ENCODE results near the gene CAPZB.

Gene CAPZB

GRCh38 chr1:19496527-19496874, 11.2 kb upstream of the CAPZB start:
- no peak for FAIRE-seq

GRCh38 chr1:19495799-19496526, 10.6 kb upstream of the CAPZB start:
- FAIRE-seq, result no peak

DNA sequence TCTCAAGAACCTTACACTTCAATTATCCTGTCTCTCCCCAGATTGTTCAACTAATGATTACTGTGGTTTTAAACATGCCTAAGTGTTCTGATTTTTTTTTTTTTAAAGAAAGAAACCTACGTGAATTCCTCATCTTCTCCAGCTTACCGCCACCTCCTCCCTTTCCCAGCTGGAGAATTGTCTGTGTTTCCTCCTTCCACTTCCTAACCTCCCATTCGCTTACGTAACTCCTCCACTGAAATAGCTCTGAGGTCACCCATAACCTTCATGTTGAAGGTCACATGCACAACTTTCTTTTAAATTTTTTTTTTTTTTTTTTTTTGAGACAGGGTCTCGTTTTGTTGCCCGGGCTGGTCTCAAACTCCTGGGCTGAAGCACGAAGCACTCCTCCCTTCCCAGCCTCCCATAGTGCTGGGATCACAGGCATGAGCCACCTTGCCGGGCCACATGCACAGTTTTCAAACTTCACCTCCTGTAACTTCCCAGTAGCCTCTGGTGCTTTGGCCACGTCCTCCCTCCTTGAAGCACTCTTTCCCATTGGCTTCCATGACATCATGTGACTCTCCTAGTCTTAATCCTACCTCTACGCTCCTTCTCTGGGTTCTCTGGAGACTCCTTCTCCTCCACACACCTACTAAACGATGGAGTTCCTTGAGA, 9.8 kb upstream of the CAPZB start:
- no peak for FAIRE-seq

DNA sequence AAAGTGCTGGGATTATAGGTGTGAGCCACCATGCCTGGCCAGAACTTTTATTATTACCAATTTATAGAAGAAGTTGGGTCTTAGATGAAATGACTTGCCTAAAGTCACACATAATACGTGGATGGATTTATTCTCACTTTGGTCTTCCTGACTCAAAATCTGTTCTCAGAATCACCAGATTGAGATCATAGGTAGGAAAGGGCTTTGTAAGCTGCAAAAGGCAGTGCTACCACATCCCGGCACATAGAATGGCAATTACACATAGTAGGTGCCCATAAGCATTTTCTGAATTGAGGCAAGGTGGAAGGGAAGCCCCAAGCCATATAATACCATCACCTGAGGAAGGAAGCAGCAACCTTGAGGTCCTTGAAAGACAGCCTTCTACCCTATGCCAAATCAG, 8.2 kb upstream of the CAPZB start:
- no peak for FAIRE-seq

DNA sequence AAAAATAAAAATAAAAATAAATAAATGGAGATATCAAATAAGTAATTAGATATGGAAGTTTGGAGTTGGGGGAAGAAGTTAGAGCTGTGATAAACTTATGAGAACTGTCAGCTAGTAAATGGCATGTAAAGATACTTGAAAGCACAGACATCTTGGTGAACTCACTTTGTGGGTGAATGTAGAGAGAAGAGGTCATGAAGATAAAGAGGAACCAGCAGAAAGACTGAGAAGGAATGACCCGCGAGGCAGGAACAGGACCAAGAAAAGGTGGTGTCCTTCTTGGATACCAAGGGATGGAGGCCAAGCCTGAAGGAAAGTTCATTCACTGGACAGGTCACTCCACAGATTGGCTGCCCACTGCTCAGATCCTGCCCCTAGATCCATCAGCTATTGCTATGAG, 4.7 kb upstream of the CAPZB start:
- FAIRE-seq, result no peak

DNA sequence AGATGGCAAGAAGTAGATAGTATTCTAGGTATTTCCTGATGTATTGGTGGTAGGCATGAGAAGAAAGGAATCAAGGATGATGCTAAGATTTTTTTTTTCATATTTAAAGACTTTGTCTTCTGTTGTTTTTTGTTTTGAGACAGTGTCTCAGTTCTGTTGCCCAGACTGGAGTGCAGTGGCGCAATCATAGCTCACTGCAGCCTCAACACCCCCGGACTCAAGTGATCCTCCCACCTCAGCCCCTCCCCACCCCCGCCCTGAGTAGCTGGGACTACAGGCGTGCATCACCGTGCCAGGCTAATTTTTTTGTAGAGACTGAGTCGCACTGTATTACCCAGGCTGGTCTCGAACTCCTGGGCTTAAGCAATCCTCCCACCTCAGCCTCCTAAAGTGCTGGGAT, 2.8 kb upstream of the CAPZB start:
- no peak for FAIRE-seq

- FAIRE-seq, result no peak
Observed at GRCh38 chr1:19484798-19485361, 459 bp downstream of the CAPZB start.

DNA sequence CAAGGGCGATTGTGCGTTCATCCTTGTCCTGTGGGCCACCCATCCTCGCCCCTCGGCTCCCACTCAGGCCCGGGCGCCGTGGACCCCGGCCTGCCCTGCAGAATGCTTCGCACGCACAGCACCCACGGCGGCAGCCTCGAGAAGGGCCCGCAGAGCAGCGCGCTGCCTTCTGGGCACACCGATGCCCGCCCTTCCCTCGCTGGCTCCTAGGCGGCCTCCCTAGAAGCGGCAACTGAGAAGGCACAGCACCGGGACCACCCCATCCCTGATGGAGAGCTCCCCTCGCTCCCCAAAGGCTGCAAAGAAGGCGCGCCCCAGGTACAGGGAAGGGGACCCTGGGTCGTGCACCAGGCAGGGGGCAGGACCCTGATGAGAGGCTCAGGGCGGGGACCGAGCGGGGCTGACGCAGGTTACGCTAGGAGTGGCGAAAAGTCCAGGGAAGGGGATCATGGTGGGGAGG, 971 bp downstream of the CAPZB start:
- no peak for FAIRE-seq

DNA sequence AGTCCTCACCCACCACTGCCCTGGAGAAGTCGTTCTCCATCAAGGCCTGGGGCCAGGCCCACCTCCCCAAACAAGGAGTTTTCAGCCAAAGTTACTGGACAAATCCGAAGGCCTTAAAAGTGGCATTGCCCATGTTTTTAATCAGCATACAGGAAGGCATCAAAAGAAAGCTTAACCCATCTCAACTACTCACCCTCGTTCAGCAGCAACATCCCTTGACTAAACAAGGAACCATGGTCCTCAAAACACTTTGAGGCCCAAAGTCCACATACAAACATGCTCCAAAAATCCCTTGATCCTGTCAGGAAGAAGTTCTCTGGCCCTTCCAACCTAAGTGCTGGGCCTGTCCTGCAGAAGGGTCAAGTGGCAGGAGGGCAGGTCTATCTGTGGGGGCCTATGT, 1.6 kb downstream of the CAPZB start:
- no peak for FAIRE-seq

DNA sequence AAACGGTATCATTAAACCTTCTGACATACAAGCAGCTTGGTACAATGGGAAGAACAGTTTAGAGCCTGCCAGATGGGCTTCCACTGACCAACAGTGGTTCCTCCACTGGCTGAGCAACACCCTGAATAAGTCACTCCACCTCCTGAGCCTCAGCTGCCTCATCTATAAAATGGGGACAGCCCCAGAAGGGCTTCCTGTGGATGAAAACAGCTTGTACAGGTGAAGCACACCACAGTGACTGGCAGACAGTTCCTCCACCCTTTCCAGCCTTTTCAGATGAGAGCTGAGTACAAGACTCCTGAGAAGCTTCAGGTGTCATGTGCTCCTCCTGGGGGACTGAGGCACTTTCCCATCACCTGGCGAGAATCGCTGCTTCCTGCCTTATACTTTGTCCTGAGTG, 2.1 kb downstream of the CAPZB start:
- no peak for FAIRE-seq

- FAIRE-seq, result no peak
Observed at GRCh38 chr1:19481826-19482398, 3.4 kb downstream of the CAPZB start.

DNA sequence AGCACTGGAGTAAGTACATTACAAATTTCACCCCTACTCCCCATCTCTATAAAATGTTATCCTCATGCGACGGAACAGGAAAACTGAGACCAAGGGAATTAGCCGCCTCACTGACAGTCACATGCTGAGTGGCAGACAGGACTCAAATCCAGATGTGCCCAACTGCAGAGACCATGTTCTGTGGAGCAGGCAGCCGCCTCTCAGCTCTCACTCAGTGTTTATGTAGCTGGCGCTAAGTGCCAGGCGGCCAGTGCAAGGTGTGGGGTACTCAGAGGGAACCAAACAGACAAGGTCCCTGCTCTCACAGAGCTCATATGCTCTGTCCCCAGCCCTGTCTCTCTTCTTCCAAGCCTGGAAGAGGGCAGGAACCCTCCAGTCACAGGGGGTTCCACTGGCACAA, 5.1 kb downstream of the CAPZB start:
- FAIRE-seq, result no peak

DNA sequence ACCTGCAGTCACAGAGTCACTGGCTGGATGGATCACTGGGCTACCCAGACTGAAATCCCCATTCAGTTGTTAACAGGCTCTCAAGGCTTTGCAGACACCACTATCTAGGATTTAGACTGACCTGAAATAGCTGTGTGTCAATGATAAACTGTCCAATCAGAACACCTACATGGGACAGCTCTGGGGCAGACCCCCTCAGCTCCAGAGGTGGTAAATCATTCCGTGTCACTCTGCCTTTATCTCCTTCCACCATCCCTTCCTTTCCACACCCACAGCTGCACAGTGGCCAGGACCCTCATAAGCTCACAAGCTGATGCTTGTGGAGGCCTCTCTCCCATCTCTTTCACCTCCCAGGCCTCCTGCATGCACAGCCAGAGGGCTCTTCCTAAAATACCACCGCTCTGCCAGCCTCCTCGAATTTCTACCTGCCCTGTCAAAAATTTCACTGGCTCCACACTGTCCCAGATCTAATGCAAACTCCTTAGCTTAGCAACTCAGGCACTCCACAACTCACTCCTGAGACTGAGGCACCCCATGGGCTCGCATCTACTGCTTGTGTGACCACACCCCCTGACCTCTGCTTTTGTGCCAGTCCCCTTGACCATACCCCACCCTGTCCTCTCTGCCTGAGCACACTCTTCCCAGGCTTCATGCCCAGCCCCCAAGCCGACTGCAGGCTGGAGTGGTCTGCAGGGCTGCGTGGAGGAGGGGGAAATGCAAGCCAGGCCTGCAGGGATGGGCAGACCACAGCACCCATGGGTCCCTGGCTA, 5.8 kb downstream of the CAPZB start:
- FAIRE-seq, result no peak

- no peak for FAIRE-seq
Observed at GRCh38 chr1:19478322-19478721, 7.0 kb downstream of the CAPZB start.

DNA sequence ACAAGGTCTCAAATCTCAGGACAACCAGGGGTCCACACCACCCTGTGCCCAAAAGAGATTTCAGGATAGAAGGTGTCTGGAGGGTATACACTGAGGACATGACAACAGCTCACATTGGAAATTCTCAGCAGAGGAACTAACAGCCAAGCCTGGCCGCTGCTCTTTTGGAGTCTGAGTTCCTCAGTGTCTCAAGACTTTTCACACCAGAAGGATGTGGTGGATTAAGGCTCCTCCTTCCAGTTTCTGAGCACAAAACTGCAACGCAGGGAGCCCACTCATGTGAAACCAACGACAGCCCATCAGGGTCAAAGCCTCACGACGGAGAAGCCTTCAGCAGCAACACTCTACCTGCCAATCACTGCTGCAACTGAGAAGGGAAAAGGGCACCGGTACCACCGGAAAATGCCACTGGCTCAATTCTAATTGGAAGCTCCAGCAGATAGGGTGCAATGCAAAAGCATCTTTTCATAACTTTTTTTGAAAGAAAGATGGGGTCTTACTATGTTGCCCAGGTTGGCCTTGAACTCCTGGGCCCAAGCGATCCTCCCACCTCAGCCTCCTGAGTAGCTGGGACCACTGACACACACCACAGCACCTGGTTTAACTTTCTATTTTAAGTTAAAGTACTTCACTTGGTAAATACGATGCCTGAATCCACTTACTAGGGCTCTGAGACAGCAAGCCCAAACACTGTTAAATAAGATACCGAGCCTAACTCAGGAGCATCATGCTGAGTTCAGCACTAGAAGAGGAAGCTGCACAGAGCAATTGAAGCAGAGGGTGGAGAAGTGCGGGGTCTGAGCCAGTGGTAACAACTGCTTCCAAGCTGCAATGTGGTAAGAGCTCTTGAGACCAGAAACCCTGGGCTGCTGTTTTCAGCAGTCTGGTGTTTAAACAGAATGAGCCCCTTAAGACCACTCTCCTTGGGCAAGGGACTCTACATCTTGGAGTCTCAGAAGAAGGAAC, 7.8 kb downstream of the CAPZB start:
- no peak for FAIRE-seq

DNA sequence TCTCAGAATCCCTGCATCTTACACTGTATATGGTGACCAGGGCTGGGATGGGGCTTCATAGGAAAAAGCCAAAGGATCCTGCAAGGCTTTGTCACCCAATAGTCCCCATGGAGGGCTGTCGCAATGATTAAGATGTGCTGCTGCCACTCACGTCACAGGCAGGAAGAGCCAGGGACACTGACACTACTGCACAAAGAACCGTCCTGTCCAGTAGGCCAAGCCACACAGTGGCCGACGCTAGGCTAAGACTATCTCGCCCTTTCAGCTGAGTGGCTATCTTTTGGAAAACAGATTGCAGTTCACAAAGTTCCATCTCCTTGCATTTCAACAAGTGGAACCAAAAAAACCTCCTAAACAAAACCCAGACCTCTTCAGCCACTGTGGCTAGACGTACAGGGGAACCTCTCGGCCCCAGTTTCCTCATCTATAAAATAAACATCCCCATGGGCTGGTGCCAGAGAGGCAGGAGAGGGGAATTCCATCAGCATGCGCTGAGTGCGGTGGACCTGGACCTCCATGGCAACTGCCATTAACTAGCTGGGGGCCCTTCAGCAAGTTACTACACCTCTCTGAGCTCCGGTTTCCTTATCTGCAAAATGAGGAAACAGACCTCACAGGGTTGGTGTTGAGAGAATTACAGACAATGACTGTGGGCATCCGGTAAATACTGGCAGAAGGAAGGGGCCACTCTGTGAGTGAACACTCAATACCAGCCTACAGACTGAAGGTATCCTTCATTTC, 8.7 kb downstream of the CAPZB start:
- no peak for FAIRE-seq

DNA sequence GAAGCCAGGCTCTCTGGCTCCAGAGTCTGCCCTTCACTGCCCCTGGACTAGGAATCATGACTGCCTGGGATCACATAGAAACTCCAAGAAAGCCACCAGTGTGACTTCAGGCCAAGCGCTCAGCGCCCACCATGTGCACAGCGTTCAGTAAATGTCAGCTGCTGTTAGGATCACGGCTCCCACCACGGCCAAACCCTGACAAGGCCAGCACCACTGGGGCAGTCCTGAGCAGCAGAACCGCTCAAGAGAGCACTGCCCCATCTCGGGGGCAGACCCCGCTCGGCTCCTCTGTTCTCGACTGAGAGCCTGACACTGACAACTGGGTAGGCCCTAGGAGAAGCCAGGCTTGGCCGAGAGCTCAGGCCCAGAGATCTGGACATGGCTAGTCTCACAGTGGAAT, 10.0 kb downstream of the CAPZB start:
- FAIRE-seq, result no peak

DNA sequence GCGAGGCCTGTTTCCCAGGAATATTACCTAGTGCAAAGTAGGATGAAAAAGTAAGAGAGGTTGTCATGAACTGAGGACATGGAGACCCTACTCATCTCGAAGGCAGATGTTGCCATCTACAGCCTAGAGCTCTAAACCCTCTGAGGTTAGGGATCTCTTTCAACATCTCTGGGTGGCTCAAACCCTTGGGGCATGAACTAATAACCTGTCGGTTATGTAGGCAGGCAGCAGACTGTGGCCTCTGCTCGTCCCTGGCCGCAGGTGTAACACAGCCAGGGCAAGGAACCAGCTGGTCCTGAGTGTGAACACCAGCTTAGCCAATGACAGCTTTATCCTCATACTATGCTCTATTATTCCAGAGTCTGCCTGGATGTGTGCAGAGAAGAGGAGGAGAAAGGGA, 13.2 kb downstream of the CAPZB start:
- no peak for FAIRE-seq

DNA sequence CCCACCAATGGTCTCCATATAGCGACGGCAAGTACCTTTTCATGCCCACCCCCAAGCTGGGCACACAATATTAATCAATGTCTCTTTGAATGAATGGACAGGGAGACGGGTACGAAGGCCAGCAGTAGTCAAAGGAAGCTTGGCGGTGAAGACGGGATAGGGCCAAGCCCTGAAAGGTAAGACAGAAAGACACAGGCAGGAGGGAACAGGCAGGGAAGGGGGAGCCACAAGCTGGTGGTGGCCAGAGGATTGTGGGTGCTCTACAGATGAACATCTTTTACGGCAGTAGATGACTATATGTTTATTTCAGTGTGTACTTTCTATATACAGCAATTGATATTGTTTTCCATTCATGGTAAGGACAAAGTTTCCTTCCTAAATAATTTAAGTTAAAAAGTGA, 16.3 kb downstream of the CAPZB start:
- no peak for FAIRE-seq

GRCh38 chr1:19468397-19468956, 16.9 kb downstream of the CAPZB start:
- no peak for FAIRE-seq

Data from A204.1 (cell line).